Activated CD8-positive, alpha-beta memory T cell treated with anti-CD3 and anti-CD28 coated beads for 24 hours (primary cell): ENCODE data around the gene CTNNA3.
"Not testable (repeated sequence)": the region's sequence is repeated elsewhere in the genome, so short reads cannot be mapped to it uniquely, and the experiment has no call there.

Experiments
- DNase-seq: peaks from one replicate; pipeline ENCODE4 v3.0.0-alpha.2; 2020

The CTNNA3 gene

DNA sequence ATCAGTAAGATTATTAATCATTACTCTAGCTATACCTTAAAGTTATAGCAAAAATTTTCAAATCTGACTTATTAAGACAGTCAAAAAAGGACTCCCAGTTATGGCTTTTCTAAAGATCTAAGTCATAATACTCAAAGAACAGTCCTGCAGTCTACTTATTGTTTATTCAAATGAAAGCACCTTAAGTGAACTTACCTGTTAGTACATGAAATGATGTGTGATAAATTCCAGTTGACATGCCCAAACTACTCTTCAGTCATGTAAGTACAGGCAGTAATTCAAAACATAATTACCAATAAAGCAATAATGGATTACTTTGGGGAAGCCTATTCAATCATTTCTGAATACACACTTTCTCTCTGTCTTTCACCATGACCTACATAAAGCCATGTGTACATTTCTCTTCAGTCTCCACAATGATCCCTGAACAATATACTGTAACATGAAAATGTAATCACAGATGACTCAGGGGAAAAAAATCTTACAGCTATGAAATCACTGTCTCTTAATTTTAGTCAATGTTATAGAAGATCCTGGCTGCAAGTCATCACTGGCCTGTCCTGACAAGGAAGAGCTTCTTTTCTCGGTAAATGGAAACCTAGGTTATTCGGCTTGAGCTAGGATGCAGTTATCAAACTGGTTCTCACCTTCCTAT lies 1190.9 kb downstream of the CTNNA3 start:
- no peak for DNase-seq

DNA sequence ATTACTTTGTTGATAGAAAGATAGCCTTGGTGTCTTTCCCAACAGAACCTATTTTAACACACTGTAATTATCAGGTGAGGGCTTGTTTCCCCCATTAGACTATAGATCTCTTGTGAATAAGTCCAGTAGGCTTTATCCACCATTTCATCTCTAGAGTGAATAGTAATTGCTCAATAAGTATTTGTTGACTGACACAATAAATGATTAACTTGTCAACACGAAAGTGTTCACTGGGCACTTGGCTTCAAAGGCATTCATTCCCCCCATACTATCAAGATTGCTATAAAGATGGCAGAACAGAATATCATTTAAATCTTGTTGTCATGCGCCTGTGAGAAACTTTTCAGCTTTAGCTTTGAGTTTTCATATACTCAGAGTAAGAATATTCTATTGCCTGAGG lies 1194.6 kb downstream of the CTNNA3 start:
- no peak for DNase-seq

DNA sequence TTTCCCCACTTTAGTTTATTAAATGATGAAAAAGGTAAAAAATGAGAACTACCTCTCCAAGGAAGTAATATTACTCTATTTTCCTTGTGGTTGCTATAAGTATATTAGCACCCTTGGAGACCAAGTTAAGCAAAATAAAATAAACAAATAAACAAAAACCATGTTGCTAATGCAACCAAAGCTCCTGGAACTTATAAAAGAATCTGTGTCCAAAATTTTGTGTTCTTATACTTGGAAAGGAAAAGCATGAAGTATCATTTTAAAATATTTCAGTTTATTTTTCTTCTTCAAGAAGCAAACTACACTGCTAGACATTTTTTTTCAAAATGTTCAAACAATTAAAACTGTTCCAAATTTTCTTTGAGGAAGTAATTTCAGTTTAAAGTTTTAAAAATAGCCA lies 1212.0 kb downstream of the CTNNA3 start:
- no peak for DNase-seq

DNA sequence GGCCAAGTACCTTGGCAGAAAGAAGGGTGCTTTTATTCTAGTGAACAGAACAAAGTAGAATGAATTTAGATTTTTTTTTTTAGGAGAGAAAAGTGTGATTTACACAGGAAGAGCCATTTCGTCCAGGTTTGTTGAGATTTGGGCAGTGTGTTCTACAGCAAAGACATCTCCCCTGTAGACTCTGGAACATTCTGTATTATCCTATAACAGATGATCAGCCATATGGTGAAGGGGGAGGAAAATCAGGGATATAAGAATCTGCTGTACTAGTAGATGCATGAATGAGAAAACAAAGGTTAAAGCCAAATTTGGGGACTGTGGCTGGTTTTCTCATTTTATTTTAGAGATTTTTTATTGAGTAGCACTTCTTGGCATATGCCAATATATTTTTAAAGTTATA lies 1223.8 kb downstream of the CTNNA3 start:
- no peak for DNase-seq

DNA sequence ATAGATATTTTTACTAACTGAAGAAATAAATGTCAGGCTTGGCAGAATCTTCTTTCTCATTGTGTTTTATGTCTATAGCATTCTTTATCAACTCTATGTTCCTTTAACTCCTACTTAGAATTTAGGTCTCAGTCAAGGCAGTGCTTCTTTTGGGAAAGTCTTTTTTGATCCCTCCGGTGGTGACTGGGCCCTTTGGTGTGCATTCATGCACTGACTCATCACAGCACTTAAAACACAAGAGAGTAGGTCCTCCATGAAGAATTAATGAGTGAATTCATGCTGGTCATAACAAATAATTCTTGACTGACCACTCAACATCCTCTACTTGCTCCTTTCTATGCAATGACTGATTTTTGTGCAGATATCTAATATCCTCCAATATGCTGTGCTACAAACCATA lies 1229.0 kb downstream of the CTNNA3 start:
- no peak for DNase-seq

DNA sequence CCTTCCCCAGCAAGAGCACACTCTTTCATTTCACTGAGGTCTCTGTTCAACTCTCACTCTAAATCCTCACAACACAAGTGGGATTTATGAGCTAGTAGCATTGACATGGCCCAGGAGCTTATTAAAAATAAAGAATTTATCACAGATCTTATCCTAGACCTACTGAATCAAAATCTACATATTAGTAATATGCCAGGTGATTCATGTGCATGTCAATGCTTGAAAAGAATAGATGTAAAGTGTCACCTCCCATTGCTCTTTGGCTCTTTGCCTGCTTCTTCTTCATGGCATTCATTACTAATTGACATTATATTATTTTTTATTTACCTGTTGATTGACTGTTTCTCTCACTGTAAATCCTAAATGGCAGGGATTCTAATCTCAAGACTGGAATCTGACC lies 1229.4 kb downstream of the CTNNA3 start:
- DNase-seq: no peak

DNA sequence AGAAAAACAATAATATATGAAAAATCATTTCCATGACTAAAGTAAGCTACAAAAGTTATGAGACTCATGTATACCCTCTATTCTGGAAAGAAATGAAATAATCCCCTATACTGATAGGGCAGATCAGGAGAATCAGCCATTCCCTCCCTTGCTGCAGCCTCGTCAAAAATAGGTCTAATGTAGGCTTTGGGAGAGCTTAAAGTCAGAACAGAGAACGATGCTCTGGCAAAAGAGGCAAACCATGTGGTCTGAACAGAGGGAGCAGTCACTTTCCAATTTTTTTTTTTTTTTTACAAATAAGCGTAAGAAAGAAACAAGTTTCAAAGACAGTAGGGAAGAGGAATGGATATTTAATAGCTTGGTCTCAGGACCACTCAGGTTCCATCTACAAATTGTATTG lies 1232.4 kb downstream of the CTNNA3 start:
- DNase-seq: no peak

DNA sequence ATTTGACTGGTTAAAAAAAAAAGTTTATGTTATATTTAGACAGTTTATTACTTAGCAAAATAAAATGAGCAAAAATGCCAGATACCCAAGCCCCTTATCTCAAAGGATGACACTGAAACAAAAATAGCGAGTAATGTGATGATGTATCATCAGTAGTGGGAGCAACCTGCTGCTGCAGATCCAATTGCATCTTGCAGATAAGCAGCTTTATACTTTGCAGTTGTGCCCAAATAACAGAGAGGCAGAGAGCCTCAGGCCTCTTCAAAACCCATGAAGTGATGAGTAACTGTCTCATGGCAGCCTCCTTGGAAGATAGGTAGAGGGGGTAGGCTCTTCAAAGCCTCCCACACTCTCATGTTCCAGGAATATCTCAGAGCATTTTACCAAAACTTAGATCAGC lies 1238.4 kb downstream of the CTNNA3 start:
- no peak for DNase-seq

DNA sequence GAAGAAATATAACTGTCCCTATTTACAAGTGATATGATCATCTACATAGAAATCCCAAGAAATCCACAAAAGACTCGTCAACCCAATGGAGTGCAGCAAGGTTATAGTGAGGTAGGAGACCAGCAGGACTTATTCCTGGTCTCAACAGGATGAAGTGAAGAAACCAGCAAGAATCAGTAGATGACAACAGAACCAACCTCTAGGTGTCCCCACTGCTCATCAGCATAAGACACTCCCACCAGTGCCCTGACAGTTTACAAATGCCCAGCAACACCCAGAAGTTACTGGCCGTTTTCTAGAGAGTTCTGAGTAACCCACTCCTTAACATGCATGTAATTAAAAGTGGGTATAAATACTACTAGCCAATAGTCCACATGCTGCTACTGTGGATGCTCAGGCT lies 1240.7 kb downstream of the CTNNA3 start:
- no peak for DNase-seq

DNA sequence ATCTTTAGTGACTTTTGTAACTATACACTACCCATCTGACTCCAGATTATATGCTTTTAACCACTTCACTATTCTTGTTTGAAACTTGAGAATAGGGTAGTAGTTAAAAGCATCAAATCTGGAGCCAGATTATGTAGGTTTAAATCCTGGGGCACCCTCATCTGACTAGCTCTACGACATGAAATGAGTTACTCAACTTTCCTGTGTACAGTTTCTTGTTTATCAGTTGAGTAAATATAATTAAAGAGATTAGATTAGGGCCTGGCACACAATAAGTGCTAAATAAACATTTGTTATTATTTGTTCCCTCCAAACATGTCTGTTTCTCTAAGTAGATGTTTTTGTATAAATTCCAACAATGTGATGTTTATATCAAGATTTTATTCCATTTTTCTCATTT lies 1255.4 kb downstream of the CTNNA3 start:
- DNase-seq: no peak

DNA sequence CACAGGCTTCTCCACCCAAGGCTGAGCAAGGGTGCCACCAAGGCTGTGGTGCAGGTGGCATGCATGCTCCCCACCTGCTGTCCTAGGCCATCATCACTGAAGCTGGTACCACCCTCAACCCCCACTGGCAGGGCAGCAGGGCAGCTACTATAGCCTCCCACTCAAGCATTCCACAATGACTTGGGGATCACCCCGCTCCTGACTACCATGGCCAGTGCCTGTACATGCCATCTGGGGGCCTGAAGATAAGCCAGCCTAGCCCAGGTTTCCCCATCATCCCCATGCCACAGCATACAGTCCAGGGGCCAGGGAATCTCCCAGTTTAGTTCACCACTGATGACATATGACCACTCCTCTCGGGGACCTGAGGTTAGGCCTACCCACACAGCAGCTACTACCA lies 1281.1 kb downstream of the CTNNA3 start:
- DNase-seq: no peak

DNA sequence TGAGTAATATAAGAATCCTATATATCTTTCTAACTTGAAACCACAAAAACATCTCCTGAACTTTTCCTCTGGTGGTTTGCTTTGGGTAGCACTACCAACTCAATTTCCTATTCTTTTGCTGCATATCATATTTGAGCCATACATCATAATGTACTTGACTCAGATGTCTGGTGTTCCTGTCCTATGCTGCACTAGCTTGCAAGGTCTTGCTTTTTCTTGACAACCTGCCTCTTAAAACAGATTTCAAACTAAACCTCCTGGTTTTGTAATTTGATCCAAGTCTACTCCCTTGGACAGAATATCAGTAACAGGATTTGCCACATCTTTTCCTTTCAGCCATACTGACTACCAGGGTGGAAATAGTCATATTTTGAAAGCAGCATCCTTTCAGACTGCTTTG lies 1290.4 kb downstream of the CTNNA3 start:
- no peak for DNase-seq

DNA sequence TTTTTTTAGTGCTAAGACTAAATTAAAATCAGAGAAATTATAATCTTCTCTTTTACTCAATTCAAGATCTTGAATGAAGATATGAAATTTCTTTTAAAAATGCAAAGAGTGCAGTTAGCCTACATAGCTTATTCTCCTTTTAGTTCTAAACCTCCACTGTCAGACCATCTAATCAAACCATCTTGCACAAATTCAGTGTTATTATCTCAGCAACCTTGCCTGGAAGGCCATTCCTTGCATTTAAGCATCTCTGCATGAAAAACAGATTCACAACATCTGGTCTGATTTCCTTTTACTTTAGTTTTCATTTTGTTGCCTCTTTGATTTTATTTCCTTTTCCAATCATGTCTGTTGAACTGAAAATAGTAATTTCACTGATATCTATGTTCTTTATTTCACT lies 1297.3 kb downstream of the CTNNA3 start:
- no peak for DNase-seq

DNA sequence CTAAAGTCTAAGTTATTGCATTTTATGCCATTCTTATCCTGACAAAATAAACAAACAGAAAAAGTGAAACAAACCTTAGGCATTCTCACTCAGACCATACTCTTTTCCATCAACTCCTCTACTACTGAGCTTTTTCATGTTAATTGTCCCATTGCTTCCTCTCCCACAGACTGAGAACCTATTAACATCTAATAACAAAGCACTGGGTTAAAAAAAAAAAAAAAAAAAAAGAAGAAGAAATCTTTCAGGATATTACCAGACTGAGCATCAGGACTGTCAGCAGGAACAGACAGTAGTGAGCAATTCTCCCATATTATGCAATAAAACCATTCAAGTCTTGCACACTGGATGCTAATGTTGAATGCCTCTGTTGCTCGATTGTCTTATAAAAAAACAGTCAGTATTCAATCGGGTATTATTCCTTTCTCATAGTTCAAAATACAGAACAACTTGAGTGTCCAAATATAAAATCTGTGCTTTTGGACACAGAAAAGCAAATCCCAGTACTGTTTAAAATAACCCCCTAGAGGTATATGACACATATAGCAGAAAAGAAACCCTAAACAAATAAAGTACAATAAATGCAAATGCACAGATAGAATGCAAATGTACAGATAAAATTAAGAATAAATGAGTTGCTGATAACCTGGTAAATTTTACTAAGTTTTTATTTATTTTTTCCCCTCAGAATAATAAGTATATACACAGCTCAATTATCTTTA lies 1301.5 kb downstream of the CTNNA3 start:
- no peak for DNase-seq

DNA sequence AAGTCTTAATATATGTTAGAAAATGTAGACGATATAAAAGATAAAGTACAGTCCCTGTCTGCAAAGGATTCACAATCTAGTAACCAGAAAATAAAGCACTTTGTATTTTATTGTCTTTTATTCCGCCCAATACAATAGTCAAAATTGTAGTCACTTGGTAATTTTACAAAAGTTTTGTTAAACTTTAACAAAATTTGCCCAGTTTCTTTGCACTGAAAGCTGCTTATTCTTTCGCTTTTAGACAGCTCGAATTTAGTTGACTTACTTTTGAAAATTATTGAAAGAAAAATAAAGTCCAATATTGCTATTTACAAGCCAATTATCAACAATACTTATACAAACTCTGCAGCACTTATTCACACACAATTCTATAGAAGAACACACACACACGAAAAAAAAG lies 1305.1 kb downstream of the CTNNA3 start:
- no peak for DNase-seq

DNA sequence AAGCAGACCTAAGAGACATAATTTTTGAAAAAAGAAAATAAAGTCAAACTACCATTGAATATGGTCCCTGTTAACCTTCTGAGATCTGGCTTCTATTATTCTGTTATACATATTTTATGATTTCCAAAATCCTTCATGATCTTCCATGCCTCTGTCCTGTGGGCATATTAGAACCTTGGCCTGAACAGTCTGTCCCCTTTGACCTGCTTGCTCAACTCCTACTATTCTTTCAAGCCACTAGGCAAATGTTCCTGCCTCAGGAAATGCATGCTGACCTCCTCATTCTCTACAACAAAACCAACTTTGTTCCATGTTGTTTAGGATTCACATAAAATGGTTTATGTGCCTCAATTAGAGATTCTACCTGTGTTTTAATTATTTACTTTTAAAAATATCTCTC lies 1315.0 kb downstream of the CTNNA3 start:
- DNase-seq: no peak

DNA sequence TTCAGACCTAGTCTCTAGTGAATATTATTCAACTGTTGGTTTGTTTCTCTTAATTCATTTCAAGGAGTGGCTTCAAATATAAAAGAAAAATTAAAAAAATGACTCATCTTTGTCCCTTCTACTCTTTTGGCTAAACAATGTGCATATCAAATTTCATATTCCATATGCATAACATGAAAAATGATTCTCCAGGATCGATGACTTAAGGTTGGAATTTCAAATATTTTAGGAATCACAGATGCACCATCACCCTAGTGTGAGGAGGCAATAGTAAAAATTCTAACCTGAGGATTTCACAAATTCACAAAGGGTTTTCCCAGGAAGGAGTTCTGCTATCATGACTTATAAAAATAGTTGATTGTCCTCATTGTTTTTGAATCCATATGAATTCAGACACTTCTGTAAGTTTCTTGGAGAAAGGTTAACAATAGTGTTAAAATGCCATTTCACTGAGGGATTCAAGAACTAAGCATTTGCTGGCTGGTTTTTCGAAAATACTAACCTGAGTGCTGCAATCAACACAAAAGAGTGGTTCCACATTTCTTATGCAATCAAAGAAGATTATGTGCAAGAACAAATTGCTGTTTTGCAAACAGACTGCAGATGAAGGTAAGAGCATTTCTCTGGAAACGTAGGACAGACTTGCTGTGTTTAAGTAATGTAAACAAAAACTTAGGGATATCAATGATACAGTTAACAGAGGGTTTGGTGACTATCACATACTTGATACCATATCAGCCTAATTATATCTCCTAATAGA lies 1317.7 kb downstream of the CTNNA3 start:
- DNase-seq: no peak

DNA sequence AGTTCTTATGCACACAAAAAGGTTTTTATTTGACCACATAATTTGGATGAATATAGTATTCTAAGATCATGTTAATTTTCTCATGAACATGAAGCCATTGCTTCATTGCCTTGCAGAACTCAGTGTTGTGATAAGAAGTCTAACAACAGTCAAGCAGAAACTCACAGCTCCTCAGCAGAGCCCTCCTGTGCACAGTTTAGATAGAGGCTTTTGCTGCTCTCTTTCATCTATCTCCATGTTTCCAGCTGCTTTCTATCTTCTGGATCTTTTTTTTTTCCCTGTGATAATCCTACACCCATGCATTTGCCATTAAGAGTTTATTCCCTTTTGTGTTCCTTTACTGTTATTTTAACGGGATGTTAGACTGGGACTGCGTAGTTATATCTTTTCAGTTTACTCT lies 1327.8 kb downstream of the CTNNA3 start:
- no peak for DNase-seq

DNA sequence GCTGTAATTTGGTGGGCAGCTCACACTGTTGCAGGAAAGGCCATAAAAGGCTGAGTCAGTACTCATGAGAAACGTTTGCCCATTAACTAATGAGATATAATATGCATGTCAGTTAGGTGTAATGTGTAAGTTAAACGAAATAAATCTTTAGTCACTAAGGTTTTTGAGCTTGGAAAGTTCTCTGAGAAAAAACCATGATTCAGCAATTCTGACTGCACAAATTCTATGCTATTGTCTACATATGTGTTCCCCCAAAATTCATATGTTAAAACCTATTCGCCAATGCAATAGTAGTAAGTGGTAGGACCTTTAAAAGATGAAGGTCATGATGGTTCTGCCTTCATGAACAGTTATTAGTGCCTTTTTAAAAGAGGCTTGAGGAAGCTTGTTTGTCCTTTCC lies 1329.8 kb downstream of the CTNNA3 start:
- no peak for DNase-seq

DNA sequence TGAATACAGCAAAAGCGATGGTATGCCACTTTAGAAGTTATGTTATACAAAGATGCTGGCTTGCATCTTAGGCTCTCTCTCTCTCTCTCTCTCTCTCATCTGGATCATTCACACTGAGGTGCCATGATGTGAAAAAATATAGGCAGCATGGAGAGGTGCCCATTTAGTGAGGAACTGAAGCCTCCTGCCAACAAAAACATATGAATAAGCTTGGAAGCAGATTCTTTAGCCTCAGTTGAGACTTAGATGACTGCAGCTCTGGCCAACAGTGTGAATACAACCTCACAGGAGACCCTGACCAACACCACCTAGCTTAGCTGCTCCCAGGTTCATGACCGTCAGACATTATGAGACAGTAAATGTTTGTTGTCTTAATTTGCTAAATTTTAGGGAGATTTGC lies 1330.3 kb downstream of the CTNNA3 start:
- no peak for DNase-seq

DNA sequence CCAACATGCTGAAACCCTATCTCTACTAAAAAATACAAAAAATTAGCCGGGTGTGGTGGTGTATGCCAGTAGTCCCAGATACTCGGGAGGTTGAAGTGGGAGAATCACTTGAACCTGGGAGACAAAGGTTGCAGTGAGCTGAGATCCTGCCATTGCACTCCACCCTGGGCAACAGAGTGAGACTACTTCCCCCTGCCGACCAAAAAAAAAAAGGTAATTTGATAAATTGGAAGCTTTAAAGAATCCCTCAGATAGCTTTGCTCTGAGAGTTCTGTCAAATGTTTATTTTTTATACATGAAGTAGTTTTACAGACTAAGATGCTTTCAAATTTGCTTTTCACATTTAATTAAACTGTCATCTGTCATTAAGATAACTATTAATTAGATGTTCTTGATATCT lies 1333.5 kb downstream of the CTNNA3 start:
- DNase-seq: no peak

DNA sequence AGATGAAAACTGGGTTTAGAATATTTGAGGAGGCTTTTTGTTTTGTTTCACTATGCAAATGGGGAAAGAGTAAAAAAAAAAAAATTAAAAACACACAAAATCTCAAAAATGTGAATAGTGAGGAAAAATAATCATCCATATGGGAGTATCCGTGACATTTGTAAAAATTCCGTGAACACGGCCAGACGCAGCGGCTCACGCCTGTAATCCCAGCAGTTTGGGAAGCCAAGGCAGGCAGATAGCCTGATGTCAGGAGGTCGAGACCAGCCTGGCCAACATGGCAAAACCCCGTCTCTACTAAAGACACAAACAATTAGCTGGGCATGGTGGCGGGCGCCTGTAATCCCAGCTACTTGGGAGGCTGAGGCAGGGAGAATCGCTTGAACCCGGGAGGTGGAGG lies 1342.2 kb downstream of the CTNNA3 start:
- DNase-seq: not testable (repeated sequence)

DNA sequence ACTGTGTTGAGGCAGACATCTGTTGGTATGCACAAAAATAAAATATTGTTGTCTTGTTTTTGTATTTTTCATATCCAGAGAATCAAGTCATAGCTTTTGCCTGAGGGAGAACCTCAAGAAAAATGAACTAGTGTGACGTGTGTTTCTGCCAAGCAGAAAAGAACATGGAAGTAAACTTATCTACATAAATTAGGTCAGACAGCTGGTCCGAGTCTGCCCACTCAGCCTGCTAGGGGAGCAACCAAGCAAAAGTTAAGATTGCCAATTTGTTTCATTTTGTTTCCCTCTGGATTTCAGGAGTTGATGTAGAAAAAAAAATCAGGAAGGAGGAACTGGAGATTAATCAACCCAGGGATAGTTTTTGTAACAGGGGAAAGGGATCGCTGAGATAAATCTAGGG lies 1342.6 kb downstream of the CTNNA3 start:
- no peak for DNase-seq
